Neutrophil (primary cell): ENCODE measurements around the gene MED9.
"Not testable (repeated sequence)": the region's sequence is repeated elsewhere in the genome, so short reads cannot be mapped to it uniquely, and the experiment has no call there.

Experiments used
- H3K27ac ChIP-seq: fragments of 200-600 bp; sonication (generic); 2 replicates; pipeline ENCODE4 v1.5.1; 2016; ENCODE audit warnings: mild to moderate bottlenecking, moderate library complexity
- H3K27me3 ChIP-seq: fragments of 200-600 bp; sonication (generic); 2 replicates; pipeline ENCODE4 v1.6.0; 2016; ENCODE audit warnings: mild to moderate bottlenecking
- H3K36me3 ChIP-seq: fragments of 200-600 bp; sonication (generic); 2 replicates; pipeline ENCODE4 v1.5.1; 2017
- H3K4me1 ChIP-seq, 2 experiments: fragments of 200-600 bp in 1 of 2; sonication (generic) in 1 of 2; 1 replicate in 1 of 2; 2 replicates in 1 of 2; pipeline versions ENCODE4 v1.5.1 to v1.6.1; 2013 to 2016; ENCODE audit warnings: low read depth in 1 of 2, low read length in 1 of 2, mild to moderate bottlenecking in 1 of 2, moderate library complexity in 1 of 2; ENCODE audit not compliant: control insufficient read depth in 1 of 2, insufficient read depth in 1 of 2
- H3K4me3 ChIP-seq, 2 experiments: fragments of 200-600 bp in 1 of 2; sonication (generic) in 1 of 2; 1 replicate in 1 of 2; 2 replicates in 1 of 2; pipeline ENCODE4 v1.5.1; 2013 to 2016; ENCODE audit warnings: low read depth in 1 of 2, low read length in 1 of 2, mild to moderate bottlenecking in 1 of 2, moderate library complexity in 1 of 2
- H3K9me3 ChIP-seq: fragments of 200-600 bp; sonication (generic); 2 replicates; pipeline ENCODE4 v1.5.1; 2016
- CTCF ChIP-seq: fragments of 200-600 bp; sonication (generic); IDR thresholded peaks from 2 replicates; pipeline ENCODE4 v1.5.1; 2016; ENCODE audit warnings: antibody characterized with exemption

Gene MED9

GRCh38 chr17:17476865-17477467 lies at the start of gene MED9:
MED9 (plus strand) TSS chr17:17477000; CDS start chr17:17477042, 42 bp downstream.
- Histone ChIP-seq H3K4me3 (peak within 1 kb of the TSS; percentile 79 to 86), H3K27ac (peak within 1 kb of the TSS; percentile 77), H3K36me3 (no peaks in the 10 kb centered on the region), H3K4me1 (peaks cover 10% of the 10 kb centered on the region in 2 experiments), H3K9me3 (no peaks in the 10 kb centered on the region), H3K27me3 (peaks cover 14% of the 10 kb centered on the region)
- no peak for TF ChIP-seq CTCF

GRCh38 chr17:17429222-17429621 lies 47.6 kb upstream of the MED9 start:
- Histone ChIP-seq H3K36me3 (no peaks in the 10 kb centered on the region), H3K9me3 (peaks cover 13% of the 10 kb centered on the region), H3K27me3 (no peaks in the 10 kb centered on the region), H3K4me1 (peaks cover 16 to 18% of the 10 kb centered on the region in 2 experiments), H3K27ac (no peak overlapping the region), H3K4me3 (no peak overlapping the region)
- no peak for TF ChIP-seq CTCF

GRCh38 chr17:17430924-17431323 lies 45.9 kb upstream of the MED9 start:
- peaks cover 16 to 20% of the 10 kb centered on the region in 2 experiments for H3K4me1 ChIP-seq
- not testable (repeated sequence) for H3K27ac ChIP-seq, H3K9me3 ChIP-seq, H3K36me3 ChIP-seq, H3K27me3 ChIP-seq, H3K4me3 ChIP-seq

- H3K4me1 ChIP-seq, result peaks cover 16 to 20% of the 10 kb centered on the region in 2 experiments
- H3K36me3 ChIP-seq, result no peaks in the 10 kb centered on the region
- TF ChIP-seq CTCF, result no peak
Measured at GRCh38 chr17:17431605-17432004, 45.2 kb upstream of the MED9 start.

GRCh38 chr17:17433000-17433703 lies 43.6 kb upstream of the MED9 start:
- H3K27me3 ChIP-seq, result no peaks in the 10 kb centered on the region

More at GRCh38 chr17:17431605-17432004, 45.2 kb upstream of the MED9 start:
- Histone ChIP-seq H3K4me3 (no peak overlapping the region), H3K9me3 (no peaks in the 10 kb centered on the region), H3K27ac (no peak overlapping the region), H3K27me3 (no peaks in the 10 kb centered on the region)

More at GRCh38 chr17:17433000-17433703, 43.6 kb upstream of the MED9 start:
- H3K4me1 ChIP-seq, result peaks cover 16 to 20% of the 10 kb centered on the region in 2 experiments
- peak overlapping the region; percentile 18 for H3K27ac ChIP-seq
- H3K4me3 ChIP-seq, result no peak overlapping the region
- TF ChIP-seq CTCF, result no peak
- H3K9me3 ChIP-seq, result no peaks in the 10 kb centered on the region
- H3K36me3 ChIP-seq, result no peaks in the 10 kb centered on the region
